ENCODE data around the gene NDUFS7. TPM values are rescaled to one million over a fixed set of nuclear protein-coding genes. Genes with fewer than 3 reads are reported as not detected.
"Not testable (repeated sequence)": the region's sequence is repeated elsewhere in the genome, so short reads cannot be mapped to it uniquely, and the experiment has no call there.

The NDUFS7 gene
- total and polyA plus RNA-seq, 3 donors from 2014 or later, result 170 to 176 (median 172) TPM

- 54 to 72% methylated on average over 28 to 30 of the region's 30 CpGs for WGBS, 2 donors
- intact Hi-C loops (cut with DNase I; ENCODE audit: low total_unique reads), result no loop called here
- Histone ChIP-seq H3K27me3 (no peaks in the 10 kb centered on the region), H3K36me3 (ENCODE audit: low read depth, missing control alignments) (no peaks in the 10 kb centered on the region), H3K4me3 (no peak overlapping the region), H3K27ac (peak overlapping the region; percentile 41 to 59), H3K9me3 (no peaks in the 10 kb centered on the region), H3K4me1 (peaks cover 54% of the 10 kb centered on the region)
- no peak for TF ChIP-seq POLR2A (IDR thresholded peaks at IDR 0.05)
- TF ChIP-seq CTCF (IDR thresholded peaks at IDR 0.05), result no peak
- DNase-seq, result peak; percentile 71
Observed at GRCh38 chr19:1417681-1418495, 34.2 kb downstream of the NDUFS7 start.

GRCh38 chr19:1418496-1418775, 34.7 kb downstream of the NDUFS7 start:
- no peak for TF ChIP-seq CTCF (IDR thresholded peaks at IDR 0.05)
- no peak for TF ChIP-seq POLR2A (IDR thresholded peaks at IDR 0.05)
- H3K4me1 ChIP-seq, result peaks cover 49% of the 10 kb centered on the region
- H3K4me3 ChIP-seq, result no peak overlapping the region
- intact Hi-C loops (cut with DNase I; ENCODE audit: low total_unique reads), result no loop called here
- H3K36me3 ChIP-seq (ENCODE audit: low read depth, missing control alignments), result no peaks in the 10 kb centered on the region
- no peak for DNase-seq
- 66 to 84% methylated on average over 13 of the region's 13 CpGs for WGBS, 2 donors
- no peaks in the 10 kb centered on the region for H3K9me3 ChIP-seq
- H3K27ac ChIP-seq, result peak overlapping the region; percentile 41 to 59
- H3K27me3 ChIP-seq, result no peaks in the 10 kb centered on the region

DNA sequence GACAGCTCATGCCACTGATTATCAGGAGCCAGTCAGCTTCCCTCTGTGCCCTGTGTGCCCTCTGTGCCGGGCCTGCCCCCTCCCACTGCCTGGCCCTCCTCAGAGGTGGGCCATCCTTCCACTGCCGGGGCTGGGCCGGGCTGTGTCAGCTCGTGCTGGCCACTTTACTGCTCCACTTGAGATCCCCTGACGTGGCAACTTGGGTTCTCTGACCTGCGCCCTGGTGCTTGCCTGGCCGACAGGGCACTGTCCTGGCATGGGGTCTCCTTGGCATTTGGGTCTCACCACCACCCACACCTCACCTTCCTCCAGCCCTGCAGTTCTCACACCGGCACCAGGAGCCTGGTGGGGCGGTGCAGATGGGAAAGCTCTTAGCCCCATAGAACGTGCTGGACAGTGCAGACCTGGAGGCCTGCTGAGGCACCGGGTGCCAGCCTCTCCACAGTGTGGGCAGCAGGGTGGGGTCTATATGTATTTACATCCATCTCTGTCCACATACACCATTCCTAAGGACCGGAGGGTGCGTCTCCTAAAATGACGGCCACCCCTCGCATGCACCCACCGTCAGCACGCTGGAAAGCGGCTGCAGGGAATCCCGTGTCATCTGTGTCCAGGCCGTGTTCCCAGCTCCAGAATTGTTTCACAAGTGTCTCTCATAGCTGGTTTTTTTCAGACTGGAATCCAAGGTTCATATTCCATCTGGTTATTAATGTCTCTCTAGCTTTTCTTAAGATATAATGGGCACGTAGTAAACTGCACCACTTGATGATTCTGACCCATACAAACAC, 35.4 kb downstream of the NDUFS7 start:
- Histone ChIP-seq H3K4me1 (peaks cover 48% of the 10 kb centered on the region), H3K36me3 (ENCODE audit: low read depth, missing control alignments) (no peaks in the 10 kb centered on the region), H3K9me3 (no peaks in the 10 kb centered on the region), H3K27me3 (no peaks in the 10 kb centered on the region), H3K4me3 (no peak overlapping the region), H3K27ac (no peak overlapping the region)
- TF ChIP-seq POLR2A (IDR thresholded peaks at IDR 0.05) (no peak), CTCF (IDR thresholded peaks at IDR 0.05) (no peak)
- WGBS, 2 donors, result 85 to 87% methylated on average over 21 of the region's 21 CpGs
- DNase-seq, result no peak
- intact Hi-C loops (cut with DNase I; ENCODE audit: low total_unique reads), result no loop called here

DNA sequence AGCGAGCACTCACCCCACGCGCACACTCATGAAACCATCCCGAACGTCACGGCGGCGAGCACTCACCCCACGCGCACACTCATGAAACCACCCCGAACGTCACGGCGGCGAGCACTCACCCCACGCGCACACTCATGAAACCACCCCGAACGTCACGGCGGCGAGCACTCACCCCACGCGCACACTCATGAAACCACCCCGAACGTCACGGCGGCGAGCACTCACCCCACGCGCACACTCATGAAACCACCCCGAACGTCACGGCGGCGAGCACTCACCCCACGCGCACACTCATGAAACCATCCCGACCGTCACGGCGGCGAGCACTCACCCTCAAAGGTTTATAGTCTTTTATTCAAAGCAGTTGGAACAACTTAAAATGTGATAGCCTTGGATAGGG, 36.4 kb downstream of the NDUFS7 start:
- H3K9me3 ChIP-seq; H3K36me3 ChIP-seq (ENCODE audit: low read depth, missing control alignments); H3K27me3 ChIP-seq; DNase-seq; intact Hi-C loops (cut with DNase I; ENCODE audit: low total_unique reads); H3K27ac ChIP-seq; H3K4me3 ChIP-seq: not testable (repeated sequence)
- 93 to 95% methylated on average over 9 to 28 of the region's 43 CpGs for WGBS, 2 donors
- H3K4me1 ChIP-seq, result peaks cover 41% of the 10 kb centered on the region

DNA sequence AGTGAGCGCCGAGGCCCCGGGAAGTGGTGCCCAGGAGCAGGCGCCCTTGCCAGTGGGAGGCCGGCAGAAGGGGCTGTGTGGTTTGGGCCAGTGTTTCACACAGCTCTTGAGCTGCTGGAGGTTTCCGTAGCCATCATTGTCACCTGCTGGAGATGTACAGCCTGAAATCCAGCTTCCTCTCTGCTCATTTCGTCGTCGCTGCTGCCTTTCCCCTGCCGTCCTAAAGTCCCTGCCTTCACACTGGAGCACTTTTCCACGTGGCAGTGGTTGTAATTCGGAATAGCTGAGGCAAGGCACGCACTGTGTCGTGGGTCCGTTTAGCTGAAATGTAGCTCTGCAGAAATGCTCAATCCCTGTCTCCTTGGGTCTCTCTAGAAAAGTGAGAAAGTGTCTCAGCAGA, 36.9 kb downstream of the NDUFS7 start:
- intact Hi-C loops (cut with DNase I; ENCODE audit: low total_unique reads), result no loop called here
- no peaks in the 10 kb centered on the region for H3K9me3 ChIP-seq
- H3K4me3 ChIP-seq, result no peak overlapping the region
- no peaks in the 10 kb centered on the region for H3K27me3 ChIP-seq
- WGBS, 2 donors, result 92 to 94% methylated on average over 15 of the region's 15 CpGs
- H3K36me3 ChIP-seq (ENCODE audit: low read depth, missing control alignments), result no peaks in the 10 kb centered on the region
- no peak for TF ChIP-seq CTCF (IDR thresholded peaks at IDR 0.05)
- no peak for TF ChIP-seq POLR2A (IDR thresholded peaks at IDR 0.05)
- H3K27ac ChIP-seq, result no peak overlapping the region
- peaks cover 36% of the 10 kb centered on the region for H3K4me1 ChIP-seq
- no peak for DNase-seq
